GM12864 (cell line): ENCODE results near the gene CLRN1.

Experiments
- DNase-seq: peaks from one replicate; pipeline ENCODE4 v3.0.0-alpha.2; 2011; ENCODE audit warnings: low read depth
- H3K4me3 ChIP-seq: 2 replicates; pipeline ENCODE4 v1.5.1; 2011; ENCODE audit warnings: mild to moderate bottlenecking, low read depth, low read length, control low read depth
- TF ChIP-seq, protein P1 (sequence below): IDR thresholded peaks from 2 replicates; pipeline ENCODE4 v1.5.1; 2011; ENCODE audit warnings: low read depth, mild to moderate bottlenecking, moderate library complexity, low read length, control low read depth, inconsistent platforms; ENCODE audit errors: missing control alignments

Gene CLRN1

DNA sequence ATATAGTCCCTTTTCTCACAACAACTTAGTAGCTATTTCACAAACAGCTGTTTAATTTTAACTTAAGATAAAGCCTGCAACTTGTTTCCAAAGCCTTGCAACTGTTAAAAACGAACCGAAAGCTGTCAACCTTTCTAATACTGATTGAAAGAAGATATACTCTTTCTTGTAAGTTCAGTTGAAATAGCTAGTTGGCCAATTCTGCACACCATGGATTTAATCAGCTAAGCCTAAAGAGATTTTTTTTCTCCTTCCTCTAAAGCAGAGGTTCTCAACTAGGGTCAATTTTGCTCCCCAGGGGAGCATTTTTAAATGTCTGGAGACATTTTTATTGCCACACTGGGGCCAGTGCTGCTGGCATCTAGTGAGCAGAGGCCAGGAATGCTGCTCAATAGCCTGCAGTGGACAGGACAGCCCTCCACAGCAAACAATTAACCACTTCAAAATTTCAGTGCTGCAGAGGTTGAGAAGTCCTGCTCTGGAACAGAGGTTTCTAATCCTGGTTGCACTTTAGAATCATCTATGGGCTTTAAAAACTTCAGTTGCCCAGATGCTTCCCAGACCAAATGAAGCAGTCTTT lies 93.4 kb downstream of the CLRN1 start:
- TF ChIP-seq, protein P1, sequence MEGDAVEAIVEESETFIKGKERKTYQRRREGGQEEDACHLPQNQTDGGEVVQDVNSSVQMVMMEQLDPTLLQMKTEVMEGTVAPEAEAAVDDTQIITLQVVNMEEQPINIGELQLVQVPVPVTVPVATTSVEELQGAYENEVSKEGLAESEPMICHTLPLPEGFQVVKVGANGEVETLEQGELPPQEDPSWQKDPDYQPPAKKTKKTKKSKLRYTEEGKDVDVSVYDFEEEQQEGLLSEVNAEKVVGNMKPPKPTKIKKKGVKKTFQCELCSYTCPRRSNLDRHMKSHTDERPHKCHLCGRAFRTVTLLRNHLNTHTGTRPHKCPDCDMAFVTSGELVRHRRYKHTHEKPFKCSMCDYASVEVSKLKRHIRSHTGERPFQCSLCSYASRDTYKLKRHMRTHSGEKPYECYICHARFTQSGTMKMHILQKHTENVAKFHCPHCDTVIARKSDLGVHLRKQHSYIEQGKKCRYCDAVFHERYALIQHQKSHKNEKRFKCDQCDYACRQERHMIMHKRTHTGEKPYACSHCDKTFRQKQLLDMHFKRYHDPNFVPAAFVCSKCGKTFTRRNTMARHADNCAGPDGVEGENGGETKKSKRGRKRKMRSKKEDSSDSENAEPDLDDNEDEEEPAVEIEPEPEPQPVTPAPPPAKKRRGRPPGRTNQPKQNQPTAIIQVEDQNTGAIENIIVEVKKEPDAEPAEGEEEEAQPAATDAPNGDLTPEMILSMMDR, result no peak
- H3K4me3 ChIP-seq, result no peak overlapping the region
- no peak for DNase-seq

DNA sequence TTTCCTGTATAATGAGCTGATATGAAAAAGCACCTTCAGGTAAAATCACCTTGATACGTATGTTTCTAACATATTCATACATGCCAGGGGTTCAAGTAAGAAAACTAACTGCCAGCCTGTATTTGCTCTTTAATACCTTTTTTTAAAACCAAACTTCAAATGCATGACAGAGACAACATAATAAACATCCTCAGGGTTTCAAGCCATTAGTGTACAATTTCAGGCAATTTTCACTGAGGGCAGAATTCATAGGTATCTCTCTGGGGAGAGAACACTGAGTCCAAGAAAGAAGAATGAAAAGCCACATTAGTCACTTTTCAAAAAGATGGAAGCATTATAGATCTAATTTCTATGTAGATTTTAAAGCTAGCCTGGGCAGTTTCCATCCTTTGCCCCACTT lies 94.2 kb downstream of the CLRN1 start:
- DNase-seq, result no peak
- TF ChIP-seq, protein P1, result no peak
- no peak overlapping the region for H3K4me3 ChIP-seq

DNA sequence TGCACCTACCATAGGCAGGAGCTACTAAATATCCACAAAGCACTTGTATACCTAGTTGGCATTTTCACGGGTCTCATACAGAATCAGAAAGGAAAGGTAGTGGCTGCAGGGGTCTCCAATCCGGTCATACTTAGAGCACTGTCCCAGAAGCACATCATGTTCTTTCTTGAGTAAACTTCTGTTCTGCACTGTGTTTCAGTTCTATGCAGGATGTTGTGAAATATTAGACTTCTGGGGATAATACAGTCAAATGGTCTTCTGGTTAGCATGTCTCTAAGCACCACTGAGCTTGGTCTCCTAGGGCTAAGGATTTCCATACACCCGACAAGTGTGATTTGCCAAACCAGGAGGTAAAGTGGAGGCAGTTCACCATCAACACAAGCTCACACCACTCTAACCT lies 95.2 kb downstream of the CLRN1 start:
- DNase-seq, result no peak
- H3K4me3 ChIP-seq, result no peak overlapping the region
- TF ChIP-seq, protein P1, result no peak

DNA sequence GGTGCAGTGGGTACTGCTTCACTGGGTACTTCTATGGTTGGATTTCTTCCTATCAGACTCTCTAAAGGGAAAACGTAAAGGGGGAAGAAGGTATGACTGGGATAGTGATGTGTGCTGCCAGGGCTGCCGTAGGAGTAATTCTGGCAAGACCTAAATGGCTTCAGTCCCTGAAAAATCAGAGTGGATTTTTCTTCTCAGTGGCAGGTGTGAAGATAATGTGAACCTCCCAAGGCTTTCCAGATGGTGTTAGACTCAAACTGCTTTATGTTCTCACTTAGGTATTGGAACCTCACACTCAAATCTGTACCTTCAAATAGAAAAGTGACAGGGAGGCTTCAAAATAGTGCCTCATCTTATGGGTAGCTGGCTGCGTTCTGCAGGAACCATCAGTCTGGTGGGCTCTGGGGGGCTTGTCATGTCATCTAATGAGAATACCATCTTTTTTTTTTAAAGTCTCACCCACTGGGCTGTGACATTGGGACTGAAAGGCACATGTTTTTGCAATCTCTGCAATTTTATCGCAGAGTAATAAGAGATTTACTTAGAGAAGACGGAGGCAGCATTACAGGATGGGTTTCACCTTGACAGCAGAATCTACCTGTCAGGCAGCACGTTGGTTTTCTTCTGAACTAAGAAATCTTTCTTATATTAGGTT lies 95.8 kb downstream of the CLRN1 start:
- no peak for DNase-seq
- TF ChIP-seq, protein P1, result no peak

More for the DNA sequence above, 95.8 kb downstream of the CLRN1 start:
- no peak overlapping the region for H3K4me3 ChIP-seq
